Nucleus accumbens (tissue), 56 donors: ENCODE results near the gene NBPF6.
"Not testable (repeated sequence)": the region's sequence is repeated elsewhere in the genome, so short reads cannot be mapped to it uniquely, and the experiment has no call there.

Experiments used
- DNase-seq, 56 donors: peaks; one replicate each; lab custom pipeline; 2025; lab: John Stamatoyannopoulos, UW

The NBPF6 gene

GRCh38 chr1:108496856-108497255 lies 46.7 kb downstream of the NBPF6 start:
- not testable (repeated sequence) for DNase-seq

GRCh38 chr1:108502138-108502537 lies 52.0 kb downstream of the NBPF6 start:
- DNase-seq = no peak

GRCh38 chr1:108502624-108503023 lies 52.5 kb downstream of the NBPF6 start:
- no peak for DNase-seq

GRCh38 chr1:108503062-108503733 lies 53.1 kb downstream of the NBPF6 start:
- no peak for DNase-seq

GRCh38 chr1:108504447-108504846 lies 54.3 kb downstream of the NBPF6 start:
- no peak for DNase-seq

GRCh38 chr1:108505763-108506070 lies 55.6 kb downstream of the NBPF6 start:
- no peak for DNase-seq

- no peak for DNase-seq
Observed at GRCh38 chr1:108511764-108512163, 61.6 kb downstream of the NBPF6 start.

GRCh38 chr1:108512239-108513043 lies 62.3 kb downstream of the NBPF6 start:
- DNase-seq = no peak

- no peak for DNase-seq
Observed at GRCh38 chr1:108513044-108513415, 62.9 kb downstream of the NBPF6 start.

GRCh38 chr1:108513914-108514313 lies 63.8 kb downstream of the NBPF6 start:
- not testable (repeated sequence) for DNase-seq

GRCh38 chr1:108517301-108517897 lies 67.3 kb downstream of the NBPF6 start:
- not testable (repeated sequence) for DNase-seq
